Astrocyte (in vitro differentiated cells and primary cell): ENCODE results near the gene HAPLN2. TPM values are rescaled to one million over a fixed set of nuclear protein-coding genes. Genes with fewer than 3 reads are reported as not detected.
"Not testable (repeated sequence)": the region's sequence is repeated elsewhere in the genome, so short reads cannot be mapped to it uniquely, and the experiment has no call there.

ENCODE experiments used
- DNase-seq: peaks from one replicate; pipeline ENCODE4 v3.0.0-alpha.2; 2010; ENCODE audit warnings: low read depth
- FAIRE-seq: peaks from 2 replicates; lab custom pipeline; 2011; peaks lifted over from hg19 to GRCh38; lab: Jason Lieb, UNC
- H2AFZ ChIP-seq: 2 replicates; pipeline ENCODE4 v1.6.0; 2012; ENCODE audit warnings: low read depth, low read length, inconsistent platforms
- H3K27ac ChIP-seq: 2 replicates; pipeline ENCODE4 v1.5.1; 2011; ENCODE audit warnings: low read depth, low read length, inconsistent platforms
- H3K27me3 ChIP-seq: 2 replicates; pipeline ENCODE4 v1.6.0; 2011; ENCODE audit warnings: low read length, inconsistent platforms; ENCODE audit not compliant: insufficient read depth
- H3K36me3 ChIP-seq: 2 replicates; pipeline ENCODE4 v1.5.1; 2011; ENCODE audit warnings: low read length, inconsistent platforms; ENCODE audit not compliant: insufficient read depth
- H3K4me1 ChIP-seq: 2 replicates; pipeline ENCODE4 v1.5.1; 2011; ENCODE audit warnings: low read length, inconsistent platforms; ENCODE audit not compliant: insufficient read depth
- H3K4me2 ChIP-seq: 2 replicates; pipeline ENCODE4 v1.6.0; 2012; ENCODE audit warnings: low read length, inconsistent platforms
- H3K4me3 ChIP-seq: 2 replicates; pipeline ENCODE4 v1.5.1; 2011; ENCODE audit warnings: low read depth, mild to moderate bottlenecking, low read length, inconsistent platforms; ENCODE audit not compliant: insufficient read depth
- H3K79me2 ChIP-seq: 2 replicates; pipeline ENCODE4 v1.6.0; 2012; ENCODE audit warnings: mild to moderate bottlenecking, low read length, inconsistent platforms; ENCODE audit not compliant: insufficient read depth
- H3K9ac ChIP-seq: 2 replicates; pipeline ENCODE4 v1.6.0; 2012; ENCODE audit warnings: mild to moderate bottlenecking, low read length, inconsistent platforms
- H3K9me3 ChIP-seq: 2 replicates; pipeline ENCODE4 v1.5.1; 2012; ENCODE audit warnings: low read depth, mild to moderate bottlenecking, low read length, inconsistent platforms; ENCODE audit not compliant: insufficient read depth
- H4K20me1 ChIP-seq: 2 replicates; pipeline ENCODE4 v1.6.0; 2012; ENCODE audit warnings: low read length, inconsistent platforms; ENCODE audit not compliant: insufficient read depth
- H3K27ac Mint-ChIP-seq: one replicate; pipeline ENCODE4 v1.8.0; 2021; ENCODE audit warnings: mild to moderate bottlenecking, mixed read lengths; ENCODE audit not compliant: unreplicated experiment
- H3K27me3 Mint-ChIP-seq: one replicate; pipeline ENCODE4 v1.8.0; 2021; ENCODE audit warnings: low read depth, mixed read lengths; ENCODE audit not compliant: unreplicated experiment
- H3K36me3 Mint-ChIP-seq: one replicate; pipeline ENCODE4 v1.8.0; 2021; ENCODE audit warnings: low read depth, mixed read lengths; ENCODE audit not compliant: unreplicated experiment
- H3K4me1 Mint-ChIP-seq: one replicate; pipeline ENCODE4 v1.8.0; 2021; ENCODE audit warnings: low read depth, mixed read lengths; ENCODE audit not compliant: unreplicated experiment
- H3K4me3 Mint-ChIP-seq: one replicate; pipeline ENCODE4 v1.8.0; 2021; ENCODE audit warnings: mild to moderate bottlenecking, moderate library complexity, mixed read lengths; ENCODE audit not compliant: unreplicated experiment
- H3K9me3 Mint-ChIP-seq: one replicate; pipeline ENCODE4 v1.8.0; 2021; ENCODE audit warnings: mild to moderate bottlenecking, mixed read lengths; ENCODE audit not compliant: unreplicated experiment
- EZH2 ChIP-seq: IDR thresholded peaks from 2 replicates; pipeline ENCODE4 v1.6.1; 2012; ENCODE audit warnings: mild to moderate bottlenecking, low read length, inconsistent platforms; ENCODE audit not compliant: insufficient read depth
- total RNA-seq: library from RNA; stranded (reverse); gene quantifications from 2 replicates; pipeline ENCODE4 v1.2.1, GENCODE V29; 2021
- TF ChIP-seq, protein P1 (sequence below): IDR thresholded peaks from 2 replicates; pipeline ENCODE4 v1.5.1; 2011; ENCODE audit warnings: low read depth, mild to moderate bottlenecking, inconsistent platforms, low read length, moderate library complexity; ENCODE audit not compliant: insufficient read depth

The HAPLN2 gene
- total RNA-seq, 1 donor from 2014 or later, result not detected

- Histone ChIP-seq H3K27me3 (no peaks in the 10 kb centered on the region), H3K9me3 (no peaks in the 10 kb centered on the region), H3K4me3 (peak within 1 kb of the TSS; percentile 96), H3K9ac (peak within 1 kb of the TSS; percentile 91), H3K27ac (peak within 1 kb of the TSS; percentile 67), H4K20me1 (peaks cover 20% of the 10 kb centered on the region), H3K36me3 (peaks cover 25% of the 10 kb centered on the region), H2AFZ (peak within 1 kb of the TSS; percentile 91), H3K4me2 (peak within 1 kb of the TSS; percentile 87), H3K4me1 (peaks cover 8% of the 10 kb centered on the region), H3K79me2 (peaks cover 32% of the 10 kb centered on the region)
- peaks cover 14% of the 10 kb centered on the region for H3K36me3 Mint-ChIP-seq
- no peaks in the 10 kb centered on the region for H3K9me3 Mint-ChIP-seq
- peak within 1 kb of the TSS; percentile 100 for H3K4me3 Mint-ChIP-seq
- DNase-seq, result peak; percentile 88
- H3K27me3 Mint-ChIP-seq, result no peaks in the 10 kb centered on the region
- no peak for FAIRE-seq
- no peak for TF ChIP-seq EZH2
- TF ChIP-seq, protein P1, sequence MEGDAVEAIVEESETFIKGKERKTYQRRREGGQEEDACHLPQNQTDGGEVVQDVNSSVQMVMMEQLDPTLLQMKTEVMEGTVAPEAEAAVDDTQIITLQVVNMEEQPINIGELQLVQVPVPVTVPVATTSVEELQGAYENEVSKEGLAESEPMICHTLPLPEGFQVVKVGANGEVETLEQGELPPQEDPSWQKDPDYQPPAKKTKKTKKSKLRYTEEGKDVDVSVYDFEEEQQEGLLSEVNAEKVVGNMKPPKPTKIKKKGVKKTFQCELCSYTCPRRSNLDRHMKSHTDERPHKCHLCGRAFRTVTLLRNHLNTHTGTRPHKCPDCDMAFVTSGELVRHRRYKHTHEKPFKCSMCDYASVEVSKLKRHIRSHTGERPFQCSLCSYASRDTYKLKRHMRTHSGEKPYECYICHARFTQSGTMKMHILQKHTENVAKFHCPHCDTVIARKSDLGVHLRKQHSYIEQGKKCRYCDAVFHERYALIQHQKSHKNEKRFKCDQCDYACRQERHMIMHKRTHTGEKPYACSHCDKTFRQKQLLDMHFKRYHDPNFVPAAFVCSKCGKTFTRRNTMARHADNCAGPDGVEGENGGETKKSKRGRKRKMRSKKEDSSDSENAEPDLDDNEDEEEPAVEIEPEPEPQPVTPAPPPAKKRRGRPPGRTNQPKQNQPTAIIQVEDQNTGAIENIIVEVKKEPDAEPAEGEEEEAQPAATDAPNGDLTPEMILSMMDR, result no peak
- H3K27ac Mint-ChIP-seq, result peak within 1 kb of the TSS; percentile 99
- peaks cover 8% of the 10 kb centered on the region for H3K4me1 Mint-ChIP-seq
Observed at GRCh38 chr1:156601122-156601830, 17.9 kb upstream of the HAPLN2 start, which contains the start of gene GPATCH4. TSS of gene GPATCH4 (minus strand) at chr1:156601479.

- DNase-seq (no peak), FAIRE-seq (no peak)
- Histone ChIP-seq H2AFZ (peak overlapping the region; percentile 91), H4K20me1 (peaks cover 14% of the 10 kb centered on the region), H3K79me2 (peaks cover 32% of the 10 kb centered on the region), H3K4me2 (peak overlapping the region; percentile 87), H3K4me3 (peak overlapping the region; percentile 96), H3K27me3 (no peaks in the 10 kb centered on the region), H3K4me1 (peaks cover 8% of the 10 kb centered on the region), H3K9ac (peak overlapping the region; percentile 91), H3K27ac (peak overlapping the region; percentile 67), H3K36me3 (peaks cover 19% of the 10 kb centered on the region), H3K9me3 (no peaks in the 10 kb centered on the region)
- peaks cover 8% of the 10 kb centered on the region for H3K4me1 Mint-ChIP-seq
- TF ChIP-seq, protein P1, result no peak
- no peak for TF ChIP-seq EZH2
- no peaks in the 10 kb centered on the region for H3K27me3 Mint-ChIP-seq
- peak overlapping the region; percentile 100 for H3K4me3 Mint-ChIP-seq
- peak overlapping the region; percentile 99 for H3K27ac Mint-ChIP-seq
- no peaks in the 10 kb centered on the region for H3K9me3 Mint-ChIP-seq
- peaks cover 13% of the 10 kb centered on the region for H3K36me3 Mint-ChIP-seq
Observed at GRCh38 chr1:156601892-156602291, 17.3 kb upstream of the HAPLN2 start.

DNA sequence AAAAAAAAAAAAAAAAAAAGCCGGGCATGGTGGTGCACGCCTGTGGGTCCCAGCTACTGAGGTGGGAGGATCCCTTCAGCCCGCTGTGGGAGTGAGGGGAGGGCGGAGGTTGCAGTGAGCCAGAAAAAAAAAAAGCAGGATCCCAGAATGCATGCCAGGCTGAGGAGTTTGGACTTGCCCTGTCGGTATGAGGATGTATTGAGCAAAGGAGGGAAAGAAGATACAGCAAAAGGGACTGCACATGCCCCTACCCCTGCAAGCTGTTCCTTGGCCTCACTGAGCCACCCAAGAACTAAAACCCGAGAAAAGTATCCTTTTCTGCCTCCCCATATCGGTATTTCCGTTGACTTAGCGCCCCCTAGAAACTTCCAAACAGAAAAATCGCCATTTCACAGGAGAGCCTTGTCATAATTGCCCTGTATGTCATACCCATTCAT lies 16.6 kb upstream of the HAPLN2 start:
- Histone ChIP-seq H4K20me1 (peaks cover 13% of the 10 kb centered on the region), H3K9me3 (no peaks in the 10 kb centered on the region), H3K4me3 (no peak overlapping the region), H3K27ac (no peak overlapping the region), H3K9ac (no peak overlapping the region), H3K36me3 (peaks cover 12% of the 10 kb centered on the region), H3K79me2 (peaks cover 30% of the 10 kb centered on the region), H3K4me2 (peak overlapping the region; percentile 8), H3K27me3 (no peaks in the 10 kb centered on the region), H3K4me1 (peaks cover 8% of the 10 kb centered on the region), H2AFZ (no peak overlapping the region)
- no peaks in the 10 kb centered on the region for H3K9me3 Mint-ChIP-seq
- no peak overlapping the region for H3K4me3 Mint-ChIP-seq
- FAIRE-seq, result no peak
- no peaks in the 10 kb centered on the region for H3K27me3 Mint-ChIP-seq
- no peak for TF ChIP-seq EZH2
- TF ChIP-seq, protein P1, result peak; percentile 13
- peaks cover 8% of the 10 kb centered on the region for H3K4me1 Mint-ChIP-seq
- DNase-seq, result no peak
- peaks cover 8% of the 10 kb centered on the region for H3K36me3 Mint-ChIP-seq
- H3K27ac Mint-ChIP-seq, result no peak overlapping the region

DNA sequence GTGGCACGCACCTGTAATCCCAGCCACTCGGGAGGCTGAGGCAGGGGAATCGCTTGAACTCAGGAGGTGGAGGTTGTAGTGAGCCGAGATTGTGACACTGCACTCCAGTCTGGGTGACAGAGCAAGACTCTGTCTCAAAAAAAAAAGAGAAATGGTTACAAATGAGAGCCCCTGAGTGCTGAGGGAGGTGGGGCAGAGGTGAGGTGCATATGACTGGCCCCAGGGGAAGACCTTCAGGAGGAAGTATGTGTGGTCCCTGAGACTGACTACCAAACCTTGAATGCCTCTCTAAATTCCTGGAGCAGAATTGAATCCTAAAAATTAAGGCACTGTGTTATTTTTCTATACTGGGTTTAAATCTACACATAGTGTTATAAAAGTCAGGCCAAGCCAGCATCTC lies 11.9 kb upstream of the HAPLN2 start:
- not testable (repeated sequence) for H3K27me3 Mint-ChIP-seq, H3K4me1 ChIP-seq, H2AFZ ChIP-seq, H3K4me3 Mint-ChIP-seq, H3K27me3 ChIP-seq, H4K20me1 ChIP-seq, H3K4me1 Mint-ChIP-seq, H3K79me2 ChIP-seq, H3K4me2 ChIP-seq, H3K27ac ChIP-seq, H3K36me3 Mint-ChIP-seq, DNase-seq, H3K4me3 ChIP-seq, H3K9me3 Mint-ChIP-seq, H3K36me3 ChIP-seq, H3K9ac ChIP-seq, H3K27ac Mint-ChIP-seq, FAIRE-seq, H3K9me3 ChIP-seq
